Activated CD4-positive, alpha-beta T cell treated with anti-CD3 and anti-CD28 coated beads, Interleukin-2, amount 10 ng/mL, durations not matched to agents 7 days and 5 days (primary cell): ENCODE results near the gene DLX2. TPM values are rescaled to one million over a fixed set of nuclear protein-coding genes. Genes with fewer than 3 reads are reported as not detected.

Experiments
- CTCF ChIA-PET: fragments of 350-600 bp; sonication (Branson Sonifier 250); formaldehyde crosslinking; loops from one replicate; lab custom pipeline; 2021; ENCODE audit warnings: antibody characterized with exemption; lab: Charles Lee
- POLR2A ChIA-PET: fragments of 350-600 bp; sonication (Branson Sonifier 250); formaldehyde crosslinking; loops from one replicate; lab custom pipeline; 2021; ENCODE audit warnings: antibody characterized with exemption; lab: Charles Lee
- DNase-seq: peaks from one replicate; pipeline ENCODE4 v3.0.0-alpha.2; 2020
- H3K27ac Mint-ChIP-seq: one replicate; pipeline ENCODE4 v1.8.0; 2021; ENCODE audit warnings: mild to moderate bottlenecking, moderate library complexity, mixed read lengths
- H3K27me3 Mint-ChIP-seq: one replicate; pipeline ENCODE4 v1.8.0; 2021; ENCODE audit warnings: mixed read lengths
- H3K36me3 Mint-ChIP-seq: one replicate; pipeline ENCODE4 v1.8.0; 2021; ENCODE audit warnings: low read depth, mixed read lengths
- H3K4me1 Mint-ChIP-seq: one replicate; pipeline ENCODE4 v1.8.0; 2021; ENCODE audit warnings: mixed read lengths
- H3K4me3 Mint-ChIP-seq: one replicate; pipeline ENCODE4 v1.8.0; 2021; ENCODE audit warnings: mild to moderate bottlenecking, moderate library complexity, mixed read lengths
- H3K9me3 Mint-ChIP-seq: one replicate; pipeline ENCODE4 v1.8.0; 2021; ENCODE audit warnings: mixed read lengths
- total RNA-seq, 2 experiments: library from RNA; stranded (reverse); gene quantifications; one replicate each; pipeline ENCODE4 v1.2.3, GENCODE V29; 2021

DLX2 gene
- total RNA-seq, 2 experiments from 2014 or later: not detected

DNA sequence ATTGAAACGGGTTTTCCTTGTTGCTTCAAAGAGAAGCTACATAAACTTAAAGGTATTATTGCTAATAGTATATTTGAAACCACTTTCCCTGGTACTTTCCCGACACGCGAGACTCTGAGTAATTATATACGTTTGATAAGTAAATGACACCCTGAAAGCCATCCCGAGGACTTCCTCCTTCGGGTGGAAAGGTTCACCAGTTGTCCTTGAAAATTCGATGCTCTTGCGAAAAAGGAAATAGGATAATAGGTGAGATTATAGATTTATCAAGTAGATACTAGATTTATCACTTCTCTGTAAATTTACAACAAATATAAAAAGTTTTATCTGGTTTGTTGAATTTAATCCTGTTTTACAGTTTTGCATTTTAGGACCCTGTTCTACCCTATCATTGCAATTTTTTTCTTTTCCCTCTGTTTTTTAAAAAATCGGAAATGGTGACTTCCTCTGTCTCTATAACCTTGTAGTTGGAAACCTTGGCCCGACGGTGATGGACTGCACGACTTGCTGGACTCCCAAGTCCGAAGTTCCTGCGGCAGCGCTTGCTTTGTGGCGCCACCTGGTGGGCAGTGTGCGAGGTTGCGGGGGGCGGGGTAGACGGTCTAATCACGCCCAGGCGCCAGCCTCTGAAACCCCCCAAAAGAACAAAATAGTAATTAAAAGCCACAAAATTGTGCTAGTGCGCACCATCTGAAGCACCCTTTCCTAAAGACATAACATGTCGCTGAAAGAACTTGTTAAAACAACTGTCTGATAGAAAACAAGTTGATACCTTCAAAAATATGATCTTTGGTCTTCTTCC lies 972 bp upstream of the DLX2 start:
- ChIA-PET POLR2A (no interaction called here), CTCF (interaction anchor here (0.7 to 8.2 kb wide), 11 partner anchors 8 to 508 kb away, joined by 3 to 45 read pairs (median 4); partner anchors contain the start of gene DLX1)
- Mint-ChIP-seq H3K4me3 (peak overlapping the region; percentile 74), H3K27me3 (peaks cover 75% of the 10 kb centered on the region), H3K4me1 (peaks cover 59% of the 10 kb centered on the region), H3K27ac (no peak overlapping the region), H3K9me3 (no peaks in the 10 kb centered on the region), H3K36me3 (peaks cover 6% of the 10 kb centered on the region)
- peak; percentile 73 for DNase-seq

DNA sequence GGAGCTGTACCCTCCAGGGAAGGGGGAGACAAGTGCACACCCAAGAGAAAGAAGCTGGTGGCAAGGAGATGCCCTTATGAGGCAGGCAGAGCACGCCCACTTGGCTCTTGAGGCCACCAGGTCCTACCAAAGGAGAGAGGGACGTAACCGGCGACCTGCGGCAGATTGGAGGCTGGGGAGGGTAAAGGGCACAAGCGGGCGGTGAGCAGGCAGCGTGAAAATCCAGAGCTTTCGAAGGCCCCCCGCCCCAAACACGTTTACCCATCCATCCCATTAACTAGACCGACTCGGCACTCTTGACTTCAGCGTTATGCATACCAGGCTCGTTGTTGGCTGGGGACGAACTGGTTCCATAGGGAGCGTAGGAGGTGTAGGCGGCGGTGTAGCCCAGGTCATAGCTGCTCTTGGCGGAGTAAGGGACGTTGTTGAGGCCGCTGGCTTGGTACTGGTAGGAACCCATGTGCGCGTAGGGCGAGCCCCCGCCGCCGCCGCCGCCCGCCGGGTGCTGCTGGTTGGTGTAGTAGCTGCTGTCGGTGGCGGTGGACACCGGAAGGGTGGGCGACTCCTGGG lies 794 bp downstream of the DLX2 start:
- peaks cover 59% of the 10 kb centered on the region for H3K4me1 Mint-ChIP-seq
- DNase-seq: peak; percentile 26
- CTCF ChIA-PET: interaction anchor here (0.6 to 8.2 kb wide), 10 partner anchors 10 to 1286 kb away, joined by 3 to 45 read pairs (median 4); partner anchors contain the start of genes DLX1 and HAT1

DNA sequence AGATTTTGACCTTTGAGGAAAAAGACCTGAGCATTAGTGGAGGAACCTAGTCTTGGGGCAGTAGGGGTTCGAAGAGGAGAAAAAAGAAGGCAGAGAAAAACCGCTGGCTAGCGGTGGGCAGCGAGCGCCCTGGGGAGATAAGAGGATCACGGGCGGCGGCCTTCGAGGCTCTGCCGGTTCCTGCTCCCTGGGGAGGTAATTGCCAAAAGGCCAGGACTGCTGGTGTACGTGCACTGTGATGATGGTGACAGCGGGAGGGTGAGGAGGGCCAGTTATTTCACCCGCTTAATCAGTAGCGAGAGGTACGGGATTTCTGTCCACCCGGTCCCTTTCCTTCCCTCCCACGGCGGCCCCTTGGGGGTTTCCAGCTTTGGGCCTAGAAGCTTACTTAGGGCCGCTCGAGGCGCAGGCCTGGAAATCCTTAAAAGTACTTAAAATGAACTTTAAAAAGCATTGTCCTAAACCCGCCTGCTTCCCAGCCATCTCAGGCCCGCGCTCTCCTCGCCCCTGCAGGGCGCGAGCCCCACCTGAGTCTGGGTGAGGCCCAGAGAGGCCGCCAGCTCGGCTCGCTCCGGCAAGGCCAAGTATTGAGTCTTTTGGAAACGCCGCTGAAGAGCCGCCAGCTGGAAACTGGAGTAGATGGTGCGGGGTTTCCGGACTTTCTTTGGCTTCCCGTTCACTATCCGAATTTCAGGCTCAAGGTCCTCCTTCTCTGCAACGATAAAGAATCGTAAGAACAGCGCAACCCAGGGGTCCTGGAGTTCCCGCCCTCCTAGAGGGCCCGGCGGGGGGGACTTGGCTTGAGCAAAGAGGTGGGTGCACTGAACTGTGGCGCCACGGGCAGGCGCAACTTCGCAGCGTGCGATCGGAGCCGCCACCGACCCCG lies 1.5 kb downstream of the DLX2 start:
- Mint-ChIP-seq H3K4me3 (peak overlapping the region; percentile 74), H3K27me3 (peaks cover 75% of the 10 kb centered on the region), H3K4me1 (peaks cover 57% of the 10 kb centered on the region), H3K36me3 (peaks cover 3% of the 10 kb centered on the region), H3K9me3 (no peaks in the 10 kb centered on the region), H3K27ac (peak overlapping the region; percentile 25)
- CTCF ChIA-PET: interaction anchor here (0.6 to 8.2 kb wide), 9 partner anchors 9 to 1285 kb away, joined by 3 to 45 read pairs (median 4); partner anchors contain the start of genes DLX1 and HAT1
- no peak for DNase-seq
- POLR2A ChIA-PET: no interaction called here

More for the DNA sequence above, 794 bp downstream of the DLX2 start:
- Mint-ChIP-seq H3K27me3 (peaks cover 76% of the 10 kb centered on the region), H3K36me3 (peaks cover 3% of the 10 kb centered on the region), H3K9me3 (no peaks in the 10 kb centered on the region), H3K27ac (no peak overlapping the region), H3K4me3 (peak overlapping the region; percentile 74)
- POLR2A ChIA-PET: no interaction called here

DNA sequence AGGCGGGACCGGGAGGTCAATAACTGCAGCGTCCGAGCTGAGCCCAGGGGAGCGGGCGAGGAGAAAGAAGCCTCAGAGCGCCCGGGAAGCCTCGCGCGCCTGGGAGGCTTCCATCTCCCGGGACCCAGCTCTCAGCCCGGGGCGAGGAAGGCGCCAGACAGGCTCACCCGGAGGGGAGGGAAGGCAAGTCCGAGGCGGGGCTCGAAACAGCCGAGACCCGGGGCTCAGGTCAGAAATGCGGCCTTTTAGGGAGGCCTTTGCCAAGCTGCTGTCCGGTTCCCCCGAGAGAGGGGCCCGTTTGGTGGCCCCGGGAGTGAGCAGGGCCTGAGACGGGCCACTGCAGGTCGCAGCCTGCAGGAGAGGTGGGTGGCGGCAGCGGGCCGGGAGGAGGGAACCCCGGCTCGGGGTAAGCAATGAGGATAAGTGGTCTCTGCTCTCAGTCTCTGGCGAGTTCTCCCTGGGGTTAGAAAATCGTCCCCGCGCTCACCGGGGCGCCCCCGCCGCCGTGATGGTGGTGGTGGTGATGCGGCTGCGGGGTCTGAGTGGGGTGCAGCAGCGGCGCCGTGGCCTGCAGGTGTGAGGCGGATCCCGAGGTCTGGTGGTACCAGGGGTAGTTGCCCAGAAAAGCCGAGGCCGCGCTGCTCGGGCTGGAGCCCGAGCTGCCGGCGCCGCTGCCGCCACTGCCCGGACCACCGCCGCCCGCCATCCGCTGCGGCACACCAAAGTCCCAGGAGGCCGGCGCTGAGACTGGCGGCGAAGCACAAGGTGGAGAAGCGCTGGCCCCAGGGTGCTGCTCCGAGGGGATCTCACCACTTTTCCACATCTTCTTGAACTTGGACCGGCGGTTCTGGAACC lies 2.4 kb downstream of the DLX2 start:
- H3K27ac Mint-ChIP-seq: no peak overlapping the region
- ChIA-PET CTCF (interaction anchor here (0.5 to 8.2 kb wide), 5 partner anchors 9 to 807 kb away, joined by 3 to 45 read pairs (median 3); no protein-coding TSS in a partner anchor), POLR2A (no interaction called here)
- DNase-seq: no peak
- H3K27me3 Mint-ChIP-seq: peaks cover 75% of the 10 kb centered on the region
- H3K4me1 Mint-ChIP-seq: peaks cover 58% of the 10 kb centered on the region
- no peaks in the 10 kb centered on the region for H3K9me3 Mint-ChIP-seq
- H3K4me3 Mint-ChIP-seq: peak overlapping the region; percentile 11
- peaks cover 4% of the 10 kb centered on the region for H3K36me3 Mint-ChIP-seq

DNA sequence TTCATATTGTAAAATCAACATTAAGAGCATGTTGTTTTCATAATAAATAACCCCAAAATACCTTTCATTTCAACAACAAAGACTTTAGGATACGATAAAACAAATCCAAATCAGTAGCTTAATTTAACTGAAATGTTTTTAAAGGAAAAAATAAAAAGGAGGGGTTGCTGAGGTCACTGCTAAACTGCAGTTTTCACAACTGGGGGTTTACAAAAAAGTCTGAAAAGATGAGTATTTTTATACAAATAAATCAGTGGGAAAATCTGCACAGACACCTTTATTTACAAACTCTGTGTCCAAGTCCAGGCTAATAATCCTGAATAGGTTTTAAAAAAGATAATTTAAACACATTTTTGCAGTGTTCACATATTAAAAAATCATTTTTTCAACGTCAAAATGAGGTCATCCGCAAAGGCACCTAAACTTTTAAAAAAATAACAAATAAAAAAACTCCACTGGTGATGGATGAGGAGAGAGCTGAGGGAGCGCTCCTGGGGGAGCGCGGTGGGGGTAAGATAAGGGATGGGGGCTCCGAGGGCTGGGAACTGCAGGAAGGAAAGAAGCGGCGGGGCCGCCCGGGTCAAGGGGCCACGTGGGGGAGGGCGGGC lies 3.1 kb downstream of the DLX2 start:
- H3K4me3 Mint-ChIP-seq: no peak overlapping the region
- CTCF ChIA-PET: interaction anchor here (0.6 to 8.2 kb wide), 6 partner anchors 8 to 110 kb away, joined by 3 to 45 read pairs (median 4); no protein-coding TSS in a partner anchor
- H3K27ac Mint-ChIP-seq: no peak overlapping the region
- DNase-seq: no peak
- H3K9me3 Mint-ChIP-seq: no peaks in the 10 kb centered on the region
- peaks cover 57% of the 10 kb centered on the region for H3K4me1 Mint-ChIP-seq
- POLR2A ChIA-PET: no interaction called here
- peaks cover 4% of the 10 kb centered on the region for H3K36me3 Mint-ChIP-seq
- peaks cover 73% of the 10 kb centered on the region for H3K27me3 Mint-ChIP-seq

DNA sequence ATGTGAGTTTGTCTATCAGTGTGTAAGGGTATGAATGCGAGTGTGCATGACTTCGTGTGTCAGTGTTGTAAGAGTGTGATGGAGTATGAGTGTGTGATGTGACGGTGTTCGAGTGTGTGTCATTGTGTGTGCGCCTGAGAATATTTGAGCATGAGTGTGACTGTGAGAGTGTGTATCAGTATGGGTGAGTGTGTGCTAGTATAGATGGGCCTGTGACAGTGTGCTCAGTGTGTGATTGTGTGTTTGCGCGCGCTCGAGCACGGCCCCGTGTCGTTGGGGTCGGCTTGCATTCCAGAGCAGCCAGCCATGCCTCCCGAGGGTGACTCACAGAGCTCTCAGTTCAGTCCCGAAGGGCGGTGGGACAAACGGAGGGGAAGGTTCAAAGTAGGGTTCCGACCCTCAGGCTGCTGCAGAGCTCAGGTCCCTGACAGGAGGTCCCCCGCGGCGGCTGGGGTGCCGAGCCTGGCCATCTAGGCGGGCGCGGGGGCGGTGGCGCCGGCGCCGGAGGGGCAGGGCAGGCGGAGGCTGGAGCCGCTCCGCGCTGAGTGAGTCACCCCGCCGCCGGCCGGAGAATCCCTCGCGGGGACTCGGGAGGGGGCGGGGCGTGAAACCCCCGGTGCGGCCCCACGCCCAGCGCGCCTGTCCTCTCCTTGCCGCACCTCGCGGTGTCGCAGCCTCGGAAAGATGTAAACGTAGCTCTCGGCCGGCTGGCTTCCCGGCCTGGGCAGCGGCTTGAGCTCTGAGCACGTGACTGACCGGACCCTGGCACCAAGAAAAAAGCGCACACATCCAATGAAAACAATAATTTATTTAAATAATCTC lies 3.8 kb downstream of the DLX2 start:
- Mint-ChIP-seq H3K4me3 (peak overlapping the region; percentile 2), H3K4me1 (peaks cover 54% of the 10 kb centered on the region), H3K9me3 (no peaks in the 10 kb centered on the region), H3K27me3 (peaks cover 71% of the 10 kb centered on the region), H3K36me3 (peaks cover 4% of the 10 kb centered on the region), H3K27ac (peak overlapping the region; percentile 3)
- ChIA-PET POLR2A (no interaction called here), CTCF (interaction anchor here (0.6 to 1.3 kb wide), 3 partner anchors 16 to 110 kb away, joined by 3 to 6 read pairs (median 4); no protein-coding TSS in a partner anchor)
- DNase-seq: no peak

DNA sequence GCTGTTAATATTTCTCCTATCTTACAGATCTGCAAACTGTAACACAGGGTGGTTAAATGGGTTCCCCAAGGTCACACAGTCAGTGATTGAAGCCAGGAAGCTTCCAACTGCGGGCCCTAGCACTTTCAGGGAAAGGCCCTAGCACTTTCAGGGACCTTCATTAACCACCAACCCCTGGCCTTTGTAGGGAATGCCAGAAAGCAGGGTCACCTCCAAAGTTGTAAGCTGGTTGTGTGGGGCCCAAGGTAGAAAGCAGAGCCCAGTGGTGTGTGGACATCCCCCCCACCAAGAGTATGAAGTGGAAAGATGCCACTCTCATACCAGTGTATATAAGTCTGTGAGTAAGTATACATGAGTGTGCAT lies 4.4 kb downstream of the DLX2 start:
- H3K9me3 Mint-ChIP-seq: no peaks in the 10 kb centered on the region
- POLR2A ChIA-PET: no interaction called here
- H3K4me1 Mint-ChIP-seq: peaks cover 53% of the 10 kb centered on the region
- CTCF ChIA-PET: no interaction called here
- H3K4me3 Mint-ChIP-seq: peak overlapping the region; percentile 2
- H3K27me3 Mint-ChIP-seq: peaks cover 72% of the 10 kb centered on the region
- no peak for DNase-seq
- H3K27ac Mint-ChIP-seq: peak overlapping the region; percentile 3
- H3K36me3 Mint-ChIP-seq: peaks cover 4% of the 10 kb centered on the region

DNA sequence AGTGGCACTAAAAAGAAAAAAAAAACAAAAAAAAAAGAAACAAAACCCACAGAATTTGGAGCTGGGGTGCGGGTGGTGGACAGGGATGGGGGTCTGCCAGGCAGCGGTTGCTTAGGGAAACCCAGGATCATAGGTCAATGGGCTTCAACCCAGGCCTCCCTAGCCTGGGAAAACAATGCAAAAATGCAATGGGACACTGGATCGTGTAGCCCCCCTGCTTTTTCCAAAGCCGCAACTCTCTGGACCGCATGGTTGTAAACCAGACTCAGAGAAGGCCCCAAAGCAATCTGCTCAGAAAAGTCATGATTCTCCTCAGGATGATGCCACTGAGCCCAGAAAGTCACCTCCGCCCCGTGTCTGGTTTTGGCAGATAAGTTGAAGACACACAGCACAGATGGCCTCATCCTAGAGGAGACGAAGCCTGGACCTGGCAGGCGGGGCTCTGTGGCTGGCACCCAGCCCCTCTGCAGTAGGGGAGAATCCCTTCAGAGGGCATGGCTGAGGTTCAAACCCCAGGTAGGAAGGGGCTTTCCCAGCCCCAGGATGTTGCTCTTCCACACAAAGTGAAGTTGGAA lies 5.1 kb downstream of the DLX2 start:
- CTCF ChIA-PET: no interaction called here

DNA sequence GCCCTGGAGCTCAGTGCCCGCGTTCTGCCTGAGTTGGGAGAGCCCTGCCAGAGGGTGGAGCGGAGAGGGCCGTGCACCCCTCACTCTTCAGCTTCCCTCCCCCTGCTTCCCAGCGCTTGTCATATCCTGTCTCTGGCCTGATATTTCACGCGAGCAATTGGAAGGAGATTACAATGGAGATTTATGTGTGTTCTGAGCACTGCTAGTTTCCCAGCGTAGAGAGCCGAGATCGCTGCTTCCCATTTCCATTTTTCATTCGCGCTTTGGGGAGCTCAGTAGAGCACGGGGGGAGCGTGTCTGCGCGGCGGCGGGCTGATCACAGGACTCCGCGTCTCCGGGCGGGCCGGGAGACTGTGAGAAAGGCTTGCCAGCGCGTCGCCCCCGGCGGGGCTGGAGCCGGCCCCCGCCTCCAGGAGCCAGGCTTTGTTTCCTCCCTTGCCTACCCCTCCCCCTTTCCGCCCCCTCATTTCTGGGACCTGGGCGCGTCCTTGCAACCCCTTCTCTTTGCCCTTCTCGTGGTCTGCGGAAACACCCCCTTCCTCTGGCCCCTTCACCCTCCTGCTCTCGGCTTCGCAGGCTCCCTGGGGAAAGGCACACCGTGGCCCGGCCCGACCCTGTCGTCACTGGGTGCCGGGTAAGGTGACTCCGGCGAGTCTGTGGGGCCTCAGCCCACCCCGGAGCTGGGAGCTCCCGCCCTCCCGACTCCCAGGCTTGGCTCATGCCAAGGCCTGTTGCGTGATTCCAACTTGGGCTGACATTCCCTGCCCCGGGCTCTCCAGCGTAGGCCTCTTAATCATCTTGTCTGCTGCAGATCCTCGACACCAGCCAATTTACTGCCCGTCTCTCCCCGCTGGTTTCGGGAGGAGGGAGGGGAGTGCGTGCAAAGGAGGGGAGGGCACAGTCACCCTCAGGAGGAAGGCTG lies 5.8 kb downstream of the DLX2 start:
- ChIA-PET CTCF (interaction anchor here (1.0 to 1.4 kb wide), 2 partner anchors 8 to 10 kb away, joined by 3 to 6 read pairs; no protein-coding TSS in a partner anchor), POLR2A (no interaction called here)
- H3K4me3 Mint-ChIP-seq: peak overlapping the region; percentile 52
- H3K4me1 Mint-ChIP-seq: peaks cover 48% of the 10 kb centered on the region
- DNase-seq: no peak
- no peaks in the 10 kb centered on the region for H3K9me3 Mint-ChIP-seq
- peaks cover 4% of the 10 kb centered on the region for H3K36me3 Mint-ChIP-seq
- peak overlapping the region; percentile 64 for H3K27ac Mint-ChIP-seq
- peaks cover 75% of the 10 kb centered on the region for H3K27me3 Mint-ChIP-seq

More for the DNA sequence above, 5.1 kb downstream of the DLX2 start:
- Mint-ChIP-seq H3K27me3 (peaks cover 73% of the 10 kb centered on the region), H3K36me3 (peaks cover 4% of the 10 kb centered on the region), H3K4me3 (no peak overlapping the region), H3K27ac (peak overlapping the region; percentile 64), H3K9me3 (no peaks in the 10 kb centered on the region), H3K4me1 (peaks cover 53% of the 10 kb centered on the region)
- POLR2A ChIA-PET: no interaction called here
- DNase-seq: no peak
